GM10266 (cell line): ENCODE measurements around the gene PARP3.
"Not testable (repeated sequence)": the region's sequence is repeated elsewhere in the genome, so short reads cannot be mapped to it uniquely, and the experiment has no call there.

Experiments
- DNase-seq: peaks from one replicate; pipeline ENCODE4 v3.0.0; 2012; ENCODE audit errors: extremely low spot score
- TF ChIP-seq, protein P1 (sequence below): IDR thresholded peaks from 2 replicates; pipeline ENCODE4 v1.5.1; 2012; ENCODE audit warnings: mild to moderate bottlenecking, low read depth; ENCODE audit not compliant: control insufficient read depth, insufficient read depth; ENCODE audit errors: missing control alignments

Gene PARP3

GRCh38 chr3:51986010-51986947 is 44.1 kb downstream of the PARP3 start:
- no peak for DNase-seq
- TF ChIP-seq, protein P1, sequence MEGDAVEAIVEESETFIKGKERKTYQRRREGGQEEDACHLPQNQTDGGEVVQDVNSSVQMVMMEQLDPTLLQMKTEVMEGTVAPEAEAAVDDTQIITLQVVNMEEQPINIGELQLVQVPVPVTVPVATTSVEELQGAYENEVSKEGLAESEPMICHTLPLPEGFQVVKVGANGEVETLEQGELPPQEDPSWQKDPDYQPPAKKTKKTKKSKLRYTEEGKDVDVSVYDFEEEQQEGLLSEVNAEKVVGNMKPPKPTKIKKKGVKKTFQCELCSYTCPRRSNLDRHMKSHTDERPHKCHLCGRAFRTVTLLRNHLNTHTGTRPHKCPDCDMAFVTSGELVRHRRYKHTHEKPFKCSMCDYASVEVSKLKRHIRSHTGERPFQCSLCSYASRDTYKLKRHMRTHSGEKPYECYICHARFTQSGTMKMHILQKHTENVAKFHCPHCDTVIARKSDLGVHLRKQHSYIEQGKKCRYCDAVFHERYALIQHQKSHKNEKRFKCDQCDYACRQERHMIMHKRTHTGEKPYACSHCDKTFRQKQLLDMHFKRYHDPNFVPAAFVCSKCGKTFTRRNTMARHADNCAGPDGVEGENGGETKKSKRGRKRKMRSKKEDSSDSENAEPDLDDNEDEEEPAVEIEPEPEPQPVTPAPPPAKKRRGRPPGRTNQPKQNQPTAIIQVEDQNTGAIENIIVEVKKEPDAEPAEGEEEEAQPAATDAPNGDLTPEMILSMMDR, result no peak

DNA sequence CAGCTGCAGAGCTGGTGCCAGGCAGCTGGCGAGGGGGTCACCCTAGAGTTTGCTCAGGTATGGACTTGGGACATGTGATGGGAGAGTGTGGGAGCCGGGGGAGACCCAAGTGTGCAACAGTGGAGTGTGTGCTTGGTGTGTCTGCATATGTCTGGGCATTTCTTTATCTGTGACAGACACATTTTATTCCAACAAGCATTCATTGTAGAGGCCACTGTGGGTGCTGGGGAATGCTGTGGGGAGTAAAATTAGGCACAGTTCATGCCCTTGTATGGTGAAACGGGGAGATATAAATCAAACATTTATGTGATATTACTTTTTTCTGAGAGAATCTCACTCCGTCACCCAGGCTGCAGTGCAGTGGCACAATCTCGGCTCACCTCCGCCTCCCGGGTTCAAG is 45.4 kb downstream of the PARP3 start:
- TF ChIP-seq, protein P1, result no peak
- DNase-seq, result no peak

DNA sequence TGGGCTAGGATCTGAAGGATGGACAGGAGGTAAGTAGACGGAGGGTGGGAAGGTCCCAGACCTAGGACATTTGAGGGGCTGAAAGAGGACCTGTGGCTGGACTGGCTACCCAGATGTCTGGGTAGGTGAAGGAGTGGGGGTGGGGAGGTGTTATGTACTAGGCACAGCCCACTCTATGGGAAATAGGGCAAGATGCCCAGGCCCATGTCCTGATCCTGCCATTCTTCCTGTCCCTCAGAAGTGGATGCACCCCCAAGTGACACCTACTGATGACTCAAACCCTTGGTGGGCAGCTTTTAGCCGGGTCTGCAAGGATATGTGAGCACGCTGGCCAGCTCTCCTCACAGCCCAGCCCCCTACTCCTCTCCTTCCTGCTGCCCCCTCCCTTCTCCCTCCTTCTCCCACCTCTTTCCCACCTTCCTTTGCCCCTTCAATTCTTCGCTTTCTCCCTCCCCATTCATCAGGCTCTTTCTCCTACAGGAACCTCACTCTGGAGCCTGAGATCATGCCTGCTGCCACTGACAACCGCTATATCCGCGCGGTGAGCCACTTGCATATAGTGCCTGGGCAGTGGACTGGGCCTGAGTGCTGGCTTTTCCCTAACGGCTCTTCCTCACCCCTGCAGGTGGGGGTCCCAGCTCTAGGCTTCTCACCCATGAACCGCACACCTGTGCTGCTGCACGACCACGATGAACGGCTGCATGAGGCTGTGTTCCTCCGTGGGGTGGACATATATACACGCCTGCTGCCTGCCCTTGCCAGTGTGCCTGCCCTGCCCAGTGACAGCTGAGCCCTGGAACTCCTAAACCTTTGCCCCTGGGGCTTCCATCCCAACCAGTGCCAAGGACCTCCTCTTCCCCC is 46.4 kb downstream of the PARP3 start:
- no peak for DNase-seq
- TF ChIP-seq, protein P1, result no peak

DNA sequence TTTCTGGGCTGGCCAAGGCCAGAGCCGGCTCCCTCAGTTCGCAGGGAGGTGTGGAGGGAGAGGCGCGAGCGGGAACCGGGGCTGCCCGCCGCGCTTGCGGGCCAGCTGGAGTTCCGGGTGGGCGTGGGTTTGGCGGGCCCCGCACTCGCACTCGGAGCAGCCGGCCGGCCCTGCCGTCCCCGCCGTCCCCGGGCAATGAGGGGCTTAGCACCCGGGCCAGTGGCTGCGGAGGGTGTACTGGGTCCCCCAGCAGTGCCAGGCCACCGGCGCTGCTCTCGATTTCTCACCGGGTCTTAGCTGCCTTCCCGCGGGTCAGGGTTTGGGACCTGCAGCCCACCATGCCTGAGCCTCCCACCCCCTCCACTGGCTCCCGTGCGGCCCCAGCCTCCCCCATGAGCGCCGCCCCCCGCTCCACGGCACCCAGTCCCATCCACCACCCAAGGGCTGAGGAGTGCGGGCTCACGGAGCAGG is 48.4 kb downstream of the PARP3 start:
- DNase-seq, result not testable (repeated sequence)

DNA sequence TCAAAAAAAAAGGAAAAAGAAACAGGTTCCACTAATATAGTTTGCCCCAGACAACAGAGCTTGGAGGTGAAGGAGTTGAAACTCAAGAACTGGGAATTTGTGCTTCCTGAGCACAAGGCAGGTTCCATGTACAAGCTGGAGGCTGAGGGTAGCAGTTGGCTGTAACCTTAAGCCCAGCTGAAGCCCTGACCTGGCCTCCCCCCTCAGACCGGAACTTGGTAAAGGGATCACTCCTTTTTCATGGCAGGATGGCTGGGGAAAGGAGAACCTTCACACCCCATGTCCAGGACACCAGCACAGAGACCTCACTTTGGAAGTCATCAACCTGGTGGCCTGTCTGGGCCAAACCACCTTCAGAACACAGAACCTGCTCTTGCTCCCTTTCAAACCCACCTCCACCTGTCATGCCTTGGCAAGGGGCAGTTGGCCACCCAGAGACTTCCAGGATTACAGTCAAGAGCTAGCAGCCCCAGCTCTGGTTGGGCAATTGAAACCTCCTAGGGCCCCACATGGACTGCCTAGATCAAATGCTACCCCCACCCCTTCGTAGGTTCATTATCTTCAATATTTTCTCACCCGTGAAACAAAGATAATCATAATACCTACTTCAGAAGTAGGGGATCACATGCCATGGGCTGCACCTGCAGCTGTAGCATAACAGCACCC is 50.0 kb downstream of the PARP3 start:
- no peak for DNase-seq
- TF ChIP-seq, protein P1, result no peak

DNA sequence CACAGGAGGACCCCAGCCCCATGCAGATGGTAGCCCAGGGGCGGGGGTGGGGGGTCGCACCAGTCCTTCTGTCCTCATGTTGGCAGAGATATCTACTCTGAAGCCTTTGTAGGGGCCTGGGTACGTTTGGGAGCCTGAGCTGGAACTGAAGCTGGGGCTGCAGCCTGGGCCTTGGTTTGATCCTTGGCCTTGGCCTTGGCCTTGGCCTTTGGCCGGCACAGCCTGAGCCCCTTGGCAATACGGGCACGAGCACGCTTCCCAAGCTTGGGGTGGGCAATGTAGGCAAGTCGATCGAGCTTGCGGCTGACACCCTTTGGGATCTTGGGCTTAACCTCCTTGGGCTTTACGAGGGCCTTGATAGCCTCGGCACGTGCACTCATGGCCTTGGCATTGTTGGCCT is 51.5 kb downstream of the PARP3 start:
- not testable (repeated sequence) for DNase-seq

DNA sequence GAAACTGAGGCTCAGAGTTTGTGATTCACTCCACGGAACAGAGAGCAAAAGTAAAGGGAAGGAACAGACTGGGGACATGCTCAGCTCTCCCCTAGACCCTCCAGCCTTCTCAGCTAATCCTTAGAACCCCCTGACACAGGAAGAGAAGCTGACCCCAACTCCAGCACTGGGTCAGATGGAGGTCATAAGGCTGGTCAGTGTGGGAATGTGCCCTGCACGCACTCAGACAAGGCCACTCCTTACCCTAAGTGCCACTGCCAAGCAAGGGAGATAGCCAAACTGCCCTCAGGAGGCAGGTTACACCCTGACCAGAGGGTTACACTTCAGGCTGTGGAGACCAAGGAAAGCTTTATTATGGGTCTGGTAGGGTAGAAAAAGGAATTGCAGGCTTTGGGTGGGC is 52.4 kb downstream of the PARP3 start:
- no peak for DNase-seq
- TF ChIP-seq, protein P1, result no peak
